GM21737 (cell line): ENCODE measurements around the gene ACADL.
"Not testable (repeated sequence)": the region's sequence is repeated elsewhere in the genome, so short reads cannot be mapped to it uniquely, and the experiment has no call there.

Experiments
- ATAC-seq: cut with Tn5 transposase; IDR thresholded peaks from one replicate; pipeline ENCODE4 v1.9.1; 2021; ENCODE audit warnings: mild to moderate bottlenecking, moderate library complexity; ENCODE audit not compliant: unreplicated experiment

The ACADL gene

DNA sequence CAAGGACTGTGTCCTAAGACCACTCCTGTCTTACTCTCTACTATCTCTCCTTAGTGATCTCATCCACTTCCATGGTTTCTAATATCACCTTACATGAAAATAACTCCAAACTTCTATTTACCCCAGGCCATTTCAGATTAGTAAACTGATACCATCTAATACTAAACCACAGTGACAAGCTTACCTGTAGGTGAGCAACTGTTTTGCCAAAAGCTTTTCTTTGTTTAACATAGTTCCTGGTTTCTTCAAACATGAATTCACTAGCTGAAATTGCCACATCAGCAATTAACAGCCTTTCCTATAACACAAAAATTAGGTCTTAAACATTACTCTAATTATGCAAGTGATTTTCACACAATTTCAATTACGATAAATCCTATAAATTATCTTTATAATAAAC, 22.1 kb downstream of the ACADL start:
- no peak for ATAC-seq

DNA sequence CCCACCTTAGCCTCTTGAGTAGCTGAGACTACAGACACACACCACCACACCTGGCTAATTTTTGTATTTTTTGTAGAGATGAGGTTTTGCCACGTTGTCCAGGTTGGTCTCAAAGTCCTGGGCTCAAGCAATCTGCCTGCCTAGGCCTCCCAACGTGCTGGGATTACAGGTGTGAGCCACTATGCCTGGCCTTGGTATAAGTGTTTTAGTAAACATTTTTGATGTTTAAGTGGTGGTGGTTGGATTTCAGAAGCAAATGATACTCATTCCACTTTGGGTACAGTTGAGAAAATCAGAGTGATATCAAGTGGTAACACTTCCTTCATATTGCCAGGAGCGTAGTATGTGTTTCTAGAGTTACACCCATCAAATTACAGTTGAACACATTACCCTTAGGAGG, 25.4 kb downstream of the ACADL start:
- no peak for ATAC-seq

DNA sequence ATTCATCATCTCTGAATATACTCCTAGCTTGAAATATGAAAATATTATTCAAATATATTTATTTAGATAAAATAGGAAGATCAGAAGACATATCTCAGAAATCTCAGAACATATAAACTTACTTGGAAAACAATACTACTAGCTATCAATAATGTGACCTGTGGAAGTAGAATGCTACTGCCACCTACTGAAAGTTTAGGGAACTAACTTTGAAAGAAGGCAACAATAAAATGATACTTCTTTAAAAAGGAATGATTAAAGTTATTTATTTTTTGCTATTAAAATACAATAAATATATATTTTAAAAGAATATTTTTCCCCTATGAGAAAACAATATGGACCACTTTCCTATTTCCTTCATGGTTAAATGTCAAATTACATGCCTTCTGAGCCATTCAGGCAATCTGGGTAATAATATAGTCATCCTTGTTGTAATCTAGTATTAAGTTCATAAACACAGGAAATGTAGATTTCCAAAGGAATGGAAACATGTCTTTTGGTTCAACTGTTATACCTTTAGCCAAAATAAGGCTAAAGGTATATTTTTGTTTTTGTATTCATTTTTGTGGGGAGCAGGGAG, 26.0 kb downstream of the ACADL start:
- ATAC-seq = no peak

DNA sequence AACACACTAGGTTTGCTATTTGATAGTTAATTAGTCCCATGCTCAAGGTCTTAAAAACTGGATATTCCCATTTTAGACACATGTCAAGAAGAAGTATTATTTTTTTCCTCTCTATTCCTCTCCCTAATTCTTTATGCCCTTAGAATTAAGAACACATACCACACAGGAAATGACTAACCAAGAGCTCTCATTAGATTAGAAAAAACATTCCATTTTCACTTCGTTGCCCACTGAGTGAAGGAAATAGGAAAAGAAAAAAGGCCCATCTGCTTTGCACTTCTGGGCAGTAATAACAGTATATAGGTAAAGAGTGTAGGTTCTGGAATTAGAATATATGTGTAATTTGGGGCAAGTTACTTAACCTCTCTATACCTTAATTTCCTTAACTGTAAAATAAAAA, 26.9 kb downstream of the ACADL start:
- no peak for ATAC-seq

DNA sequence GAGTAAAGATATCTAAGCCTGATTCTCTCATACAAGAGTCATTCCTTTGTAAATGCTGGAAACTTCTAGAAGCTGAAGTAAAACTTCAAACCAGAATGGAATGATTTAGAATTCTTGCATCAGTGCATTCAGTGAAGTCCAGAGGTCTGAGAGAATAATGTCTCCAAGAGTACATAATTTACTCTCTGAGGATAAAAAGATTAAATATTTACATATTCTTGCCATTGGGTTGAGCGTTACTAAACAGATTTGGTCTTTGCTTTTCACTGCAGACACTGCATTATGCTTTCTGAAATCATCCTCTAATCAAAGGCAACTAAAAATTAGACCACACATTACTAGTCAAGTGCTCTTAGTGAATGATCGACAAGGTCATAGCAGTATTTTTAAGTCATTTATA, 27.5 kb downstream of the ACADL start:
- no peak for ATAC-seq

DNA sequence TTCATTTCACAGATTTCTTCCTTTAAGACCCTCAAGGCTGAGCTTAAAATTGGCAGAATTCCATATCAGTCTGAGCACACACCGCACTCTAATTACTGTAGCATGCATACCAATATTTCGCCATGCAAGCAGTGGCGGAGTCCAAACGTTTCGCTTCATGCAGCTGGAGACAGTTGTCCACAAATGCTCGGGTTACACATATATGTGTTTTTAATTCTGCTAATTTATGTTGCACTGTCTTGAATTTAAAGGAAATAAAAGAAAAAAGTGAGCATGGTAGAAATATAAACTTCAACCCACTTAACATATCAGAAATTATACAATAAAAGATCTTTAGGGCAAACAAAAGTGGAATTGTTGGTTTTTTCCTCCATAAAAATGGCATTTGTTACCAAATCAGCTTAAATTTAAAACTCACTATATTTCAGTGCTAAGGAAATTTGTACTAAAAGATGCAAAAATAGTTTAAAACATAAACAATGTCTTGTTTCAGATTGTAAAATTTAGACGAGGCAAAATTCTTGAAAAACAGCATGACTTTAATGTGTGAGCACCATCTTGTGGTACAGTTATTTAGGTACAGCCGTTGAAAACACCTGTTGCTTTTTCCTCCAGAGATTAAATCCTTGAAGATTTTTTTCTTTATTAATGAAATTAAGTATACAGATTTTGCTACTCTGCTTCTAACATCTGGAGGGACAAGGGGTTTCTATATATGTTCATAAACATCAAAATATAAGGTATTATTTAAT, 30.0 kb downstream of the ACADL start:
- ATAC-seq = peak; percentile 45

DNA sequence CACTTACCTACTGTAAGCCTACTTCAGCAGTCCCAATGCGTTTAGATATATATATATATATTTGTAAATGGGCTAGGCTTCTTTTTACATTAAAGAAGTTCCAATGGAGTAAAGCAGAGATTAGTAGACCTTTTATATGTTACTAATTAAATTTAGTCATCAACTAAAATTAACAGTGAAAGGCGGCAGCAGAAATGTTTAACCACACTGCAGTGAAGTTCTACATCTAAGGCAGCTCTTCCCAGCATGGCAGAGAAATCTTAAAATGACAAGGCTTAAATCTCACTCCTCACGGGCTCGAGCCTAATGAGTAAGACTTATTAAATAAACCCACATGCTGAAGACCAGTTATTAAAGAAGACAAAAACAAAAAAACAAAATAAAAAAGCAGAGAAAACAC, 34.9 kb downstream of the ACADL start:
- ATAC-seq = no peak

DNA sequence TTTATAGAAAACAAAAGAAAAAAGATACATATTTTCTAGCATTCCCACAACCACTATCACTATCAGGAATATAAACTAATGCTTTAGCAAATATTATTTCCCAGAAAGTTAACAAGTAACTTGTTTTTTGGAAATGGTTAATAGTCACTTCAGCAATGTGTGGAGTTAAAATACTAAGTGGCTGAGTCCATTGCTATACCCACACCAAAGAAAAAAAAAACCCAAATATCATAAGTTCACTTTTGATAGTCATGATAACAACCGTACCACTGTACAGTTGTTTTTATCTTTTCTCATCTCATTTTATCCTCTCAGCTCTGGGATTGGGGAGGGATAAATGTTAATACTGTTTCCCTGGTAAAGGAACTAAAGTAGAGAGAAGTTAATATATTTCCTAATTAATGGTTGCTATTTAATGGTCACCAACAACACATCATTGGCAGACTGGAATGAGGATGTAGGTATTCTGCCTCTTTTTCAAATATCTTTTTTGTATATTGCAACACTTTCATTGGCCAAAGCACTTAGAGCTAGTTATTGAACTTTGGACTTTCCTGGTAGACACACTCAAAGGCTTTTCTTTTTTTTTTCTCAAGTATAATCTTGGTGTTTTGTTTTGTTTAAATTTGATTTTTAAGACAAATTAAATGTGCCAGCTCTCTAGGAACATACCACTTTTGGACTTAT, 35.7 kb downstream of the ACADL start:
- ATAC-seq = no peak

DNA sequence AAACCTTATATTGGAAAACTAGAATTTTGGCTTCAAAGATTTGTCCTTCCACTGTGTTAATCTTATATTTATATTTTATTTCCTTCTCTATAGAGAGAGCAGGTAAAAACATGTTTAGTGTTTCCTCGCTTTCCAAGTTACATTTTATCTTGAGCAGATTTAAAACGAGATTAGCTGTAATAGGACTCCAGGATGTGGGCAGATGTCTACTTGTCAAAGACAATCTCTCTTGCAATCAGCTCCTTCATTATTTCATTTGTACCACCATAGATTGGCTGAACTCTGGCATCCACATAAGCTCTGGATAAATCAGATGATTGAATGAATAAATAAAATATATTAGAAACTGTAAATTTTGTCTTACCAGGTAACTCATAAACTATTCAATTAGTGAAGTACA, 36.5 kb downstream of the ACADL start:
- ATAC-seq = no peak

DNA sequence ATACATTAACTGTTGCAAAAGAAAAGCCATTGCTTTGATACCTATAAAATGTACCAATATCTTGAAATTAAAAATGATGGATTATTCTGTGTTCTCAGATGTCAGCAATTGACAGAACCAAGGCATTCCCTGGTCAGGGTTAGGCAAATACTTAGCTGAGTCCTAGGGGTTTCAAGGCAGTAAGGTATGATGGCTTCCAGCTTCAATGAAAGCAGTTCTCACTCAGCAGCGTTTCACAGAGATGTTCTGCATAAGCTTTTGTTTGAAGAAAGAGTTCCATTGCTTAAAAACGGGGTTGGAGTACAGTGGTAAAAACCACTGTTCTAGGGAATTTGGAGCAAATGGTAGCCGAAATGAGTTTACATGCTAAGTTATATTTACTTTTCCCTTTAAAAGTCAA, 37.1 kb downstream of the ACADL start:
- ATAC-seq = no peak

DNA sequence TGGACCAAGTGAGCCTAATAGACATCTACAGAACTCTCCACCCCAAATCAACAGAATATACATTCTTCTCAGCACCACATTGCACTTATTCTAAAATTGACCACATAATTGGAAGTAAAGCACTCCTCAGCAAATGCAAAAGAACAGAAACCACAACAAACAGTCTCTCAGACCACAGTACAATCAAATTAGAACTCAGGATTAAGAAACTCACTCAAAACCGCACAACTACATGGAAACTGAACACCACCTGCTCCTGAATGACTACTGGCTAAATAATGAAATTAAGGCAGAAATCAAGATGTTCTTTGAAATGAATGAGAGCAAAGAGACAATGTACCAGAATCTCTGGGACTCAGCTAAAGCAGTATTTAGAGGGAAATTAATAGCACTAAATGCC, 41.3 kb downstream of the ACADL start:
- not testable (repeated sequence) for ATAC-seq

DNA sequence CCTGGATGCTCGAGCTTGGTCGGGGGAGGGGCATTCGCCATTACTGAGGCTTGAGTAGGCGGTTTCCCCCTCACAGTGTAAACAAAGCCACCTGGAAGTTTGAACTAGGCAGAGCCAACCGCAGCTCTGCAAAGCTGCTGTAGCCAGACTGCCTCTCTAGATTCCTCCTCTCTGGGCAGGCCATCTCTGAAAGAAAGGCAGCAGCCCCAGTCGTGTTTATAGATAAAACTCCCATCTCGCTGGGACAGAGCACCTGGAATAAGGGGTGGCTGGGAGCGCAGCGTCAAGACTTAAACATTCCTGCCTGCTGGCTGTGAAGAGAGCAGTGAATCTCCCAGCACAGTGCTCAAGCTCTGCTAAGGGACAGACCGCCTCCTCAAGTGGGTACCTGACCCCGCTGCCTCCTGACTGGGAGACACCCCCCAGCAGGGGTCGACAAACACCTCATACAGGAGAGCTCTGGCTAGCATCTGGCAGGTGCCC, 43.6 kb downstream of the ACADL start:
- ATAC-seq = not testable (repeated sequence)

DNA sequence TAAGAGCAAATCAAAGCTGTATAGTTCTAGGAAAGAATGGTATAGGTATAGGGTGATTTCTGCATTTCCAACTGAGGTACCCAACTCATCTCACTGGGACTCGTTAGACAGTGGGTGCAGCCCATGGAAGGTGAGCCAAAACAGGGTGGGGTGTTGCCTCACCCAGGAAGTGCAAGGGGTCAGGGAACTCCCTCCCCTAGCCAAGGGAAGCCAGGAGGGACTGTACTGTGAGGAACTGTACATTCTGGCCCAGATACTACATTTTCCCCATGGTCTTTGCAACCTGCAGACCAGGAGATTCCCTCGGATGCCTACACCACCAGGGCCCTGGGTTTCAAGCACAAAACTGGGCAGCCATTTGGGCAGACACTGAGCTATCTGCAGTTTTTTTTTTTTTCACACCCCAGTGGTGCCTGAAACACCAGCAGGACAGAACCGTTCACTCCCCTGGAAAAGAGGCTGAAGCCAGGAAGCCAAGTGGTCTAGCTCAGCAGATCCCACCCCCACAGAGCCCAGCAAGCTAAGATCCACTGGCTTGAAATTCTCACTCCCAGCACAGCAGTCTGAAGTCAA, 44.1 kb downstream of the ACADL start:
- not testable (repeated sequence) for ATAC-seq

DNA sequence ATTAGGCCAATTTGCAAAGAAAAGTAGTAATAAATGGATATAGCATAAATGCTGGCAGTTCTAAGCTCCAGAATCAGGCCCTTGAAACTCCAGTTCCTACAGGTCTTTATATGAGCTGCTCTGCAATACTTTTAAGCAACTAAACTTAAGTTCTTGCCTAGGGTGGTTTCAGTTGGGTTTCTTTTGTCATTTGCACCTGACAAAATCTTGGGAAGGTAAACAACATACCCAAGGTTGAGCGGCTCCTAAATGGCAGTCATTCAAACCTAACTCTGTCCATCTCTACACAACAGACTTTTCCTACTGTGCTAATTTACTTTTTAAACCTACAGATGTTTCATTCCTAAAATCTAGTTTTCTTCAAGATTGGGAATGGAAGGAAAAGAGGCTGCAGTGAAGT, 44.8 kb downstream of the ACADL start:
- no peak for ATAC-seq

DNA sequence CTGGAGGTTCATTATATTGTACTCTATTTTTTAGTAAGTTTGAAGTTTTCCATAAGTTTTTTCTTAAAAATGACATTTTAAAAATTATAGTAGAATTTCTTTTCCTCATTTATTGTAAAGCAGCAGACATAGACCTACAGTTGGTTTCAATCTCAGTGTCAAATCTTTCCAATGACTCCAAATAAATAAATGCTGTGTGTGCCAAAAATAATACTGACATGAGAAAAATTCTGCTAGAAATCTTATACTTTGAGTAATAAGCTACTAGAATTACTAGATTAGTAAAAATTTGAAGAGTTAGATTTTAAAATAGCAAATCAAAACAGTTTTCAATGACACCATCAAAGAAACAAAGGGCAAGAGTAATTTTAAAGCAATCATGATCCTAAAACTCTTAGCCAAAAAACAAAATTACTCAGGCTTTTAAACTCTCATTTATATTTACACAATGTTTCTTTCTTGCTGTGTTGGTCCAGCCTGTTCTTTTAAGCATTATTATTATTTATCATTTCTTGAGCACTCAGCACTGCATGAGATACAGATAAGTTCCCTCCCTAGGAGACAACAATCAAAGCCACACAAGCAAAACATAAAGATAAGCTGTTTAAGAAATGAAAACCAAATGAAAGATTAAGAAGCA, 45.8 kb downstream of the ACADL start:
- no peak for ATAC-seq

DNA sequence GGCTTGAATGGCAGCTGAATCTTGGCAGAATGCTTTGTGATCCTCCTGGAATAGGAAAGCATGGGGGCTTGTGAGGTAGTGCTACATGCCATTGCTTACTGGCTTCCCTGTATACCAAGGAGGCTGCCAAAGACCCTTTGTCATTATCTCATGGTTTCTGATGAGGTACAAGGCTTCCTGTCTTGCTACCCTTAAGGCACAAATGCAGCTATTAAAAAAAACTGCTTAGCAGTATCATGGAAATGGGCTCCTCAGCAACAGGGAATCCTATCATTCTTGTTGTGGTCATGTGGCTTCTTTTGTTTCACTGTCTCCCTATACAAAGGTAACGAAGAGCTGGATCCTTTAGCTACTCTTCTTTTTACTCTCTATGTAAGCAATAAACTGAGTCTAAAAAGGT, 47.5 kb downstream of the ACADL start:
- ATAC-seq = no peak

DNA sequence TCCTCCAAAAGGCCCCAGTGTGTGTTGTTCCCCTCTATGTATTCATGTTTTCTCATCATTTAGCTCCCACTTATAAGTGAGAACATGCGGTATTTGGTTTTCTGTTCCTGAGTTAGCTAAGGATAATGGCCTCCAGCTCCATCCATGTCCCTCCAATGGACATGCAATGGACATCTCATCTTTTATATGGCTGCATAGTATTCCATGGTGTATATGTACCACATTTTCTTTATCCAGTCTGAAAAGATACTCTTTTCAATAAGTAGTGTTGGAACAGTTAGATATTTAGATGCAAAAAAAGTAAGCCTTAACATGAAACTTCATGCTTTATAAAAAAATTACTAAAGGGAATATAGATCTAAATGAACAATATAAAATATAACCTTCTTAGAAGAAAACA, 48.1 kb downstream of the ACADL start:
- ATAC-seq = not testable (repeated sequence)

DNA sequence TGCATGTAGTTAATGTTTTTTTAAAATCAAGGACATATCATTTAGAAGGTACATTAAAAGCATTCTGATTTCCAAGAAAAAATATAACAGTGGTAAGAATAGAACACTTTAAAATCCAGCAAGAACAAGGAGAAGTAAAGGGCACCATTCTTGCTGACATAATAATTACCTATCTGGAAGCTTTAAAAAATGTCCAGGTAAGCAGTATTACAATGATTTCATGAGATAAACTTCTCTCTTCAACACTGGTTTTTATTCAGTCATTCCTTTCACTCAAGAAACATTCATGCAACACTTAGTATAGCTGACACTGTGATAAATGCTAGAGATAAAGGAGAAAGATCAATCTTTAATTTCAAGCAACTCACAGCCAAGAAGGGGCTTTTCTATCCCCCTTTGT, 51.2 kb downstream of the ACADL start:
- no peak for ATAC-seq

DNA sequence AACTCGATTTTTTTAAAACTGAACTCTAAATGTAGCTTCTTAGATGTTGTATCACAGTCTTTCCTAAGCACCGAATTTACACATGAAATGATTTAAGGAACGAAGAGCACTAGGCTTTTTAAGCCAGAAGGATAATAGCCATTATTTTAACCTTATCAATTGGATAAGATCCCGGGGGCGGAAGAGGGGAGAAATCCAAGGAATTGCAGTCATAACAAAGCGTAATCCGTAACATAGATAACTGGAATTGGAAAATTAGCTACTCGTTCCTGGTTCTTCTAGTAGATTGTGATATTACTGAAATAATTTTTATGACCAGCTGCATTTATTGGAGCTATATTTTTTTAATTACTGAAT, 53.0 kb downstream of the ACADL start:
- ATAC-seq = no peak

DNA sequence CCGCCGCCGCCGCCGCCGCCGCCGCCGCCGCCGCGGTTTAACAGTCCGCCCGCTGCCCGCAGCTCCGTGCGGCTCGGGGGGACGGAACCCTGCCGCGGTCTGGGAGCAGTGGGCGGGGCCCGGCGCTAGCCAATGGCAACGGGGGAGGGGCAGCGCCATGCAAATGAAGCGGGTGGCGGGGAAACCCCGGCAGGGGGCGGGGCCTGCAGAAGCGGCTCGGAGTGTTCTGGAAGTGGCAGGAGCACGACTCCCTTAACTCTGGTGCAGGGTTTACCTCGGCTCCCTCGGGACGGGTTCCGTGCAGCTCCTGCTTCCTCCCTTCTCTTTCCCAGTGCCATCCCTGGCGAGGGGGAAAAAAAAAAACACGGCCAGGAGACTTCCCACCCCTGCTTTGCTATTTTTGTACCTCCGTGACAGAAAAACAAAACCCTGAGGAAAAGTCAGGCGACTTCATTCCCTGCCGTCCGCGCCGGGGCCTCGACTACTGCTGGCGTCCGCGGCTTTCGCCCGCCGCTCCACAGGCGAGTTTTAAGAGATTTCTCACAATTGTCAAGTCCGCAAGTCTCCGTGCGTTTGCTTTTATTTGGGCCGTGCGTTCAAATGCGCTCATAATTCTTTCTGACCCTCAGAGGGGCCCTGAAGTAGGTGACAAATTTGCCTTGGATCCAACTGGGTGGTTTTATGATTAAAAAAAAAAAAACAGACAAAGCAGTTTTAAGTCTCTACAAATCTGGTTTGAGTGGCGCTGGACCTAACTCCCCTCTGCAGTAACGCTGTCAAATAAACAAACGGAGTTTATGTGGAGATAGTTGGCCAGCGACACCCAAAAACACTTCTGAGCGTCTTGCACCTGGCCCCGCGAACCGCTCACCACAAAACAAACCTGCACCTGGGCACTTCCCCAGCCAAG, 53.7 kb downstream of the ACADL start, which contains the start of gene KANSL1L:
KANSL1L (minus strand) TSS at position 101 of the 910 bp plus-strand sequence. CDS start 16,827 bp downstream, outside the sequence.
- ATAC-seq = peak; percentile 71
